Ovary (tissue), 3 donors: ENCODE results near the gene NR5A1.

Experiments used
- CTCF ChIP-seq, 3 donors: fragments of 450-650 bp in 2 of 3; fragments of 200-600 bp in 1 of 3; IDR thresholded peaks; one replicate each; pipeline versions ENCODE4 v1.5.1 to v1.8.0; 2016 to 2022; ENCODE audit warnings: antibody characterized with exemption in 3 of 3, mild to moderate bottlenecking in 1 of 3
- EP300 ChIP-seq: sonication (generic); formaldehyde crosslinking; IDR thresholded peaks from one replicate; pipeline ENCODE4 v1.6.1; 2017; ENCODE audit warnings: antibody characterized with exemption
- POLR2A ChIP-seq: fragments of 450-650 bp; IDR thresholded peaks from one replicate; pipeline ENCODE4 v1.6.1; 2017; ENCODE audit warnings: antibody characterized with exemption, mild to moderate bottlenecking, moderate library complexity
- donor health status: DM: no; HTN: no; CAD: no.

GRCh38 chr9:124486778-124487259 lies 20.4 kb downstream of the NR5A1 start:
- TF ChIP-seq CTCF (IDR thresholded peaks at IDR 0.05) (no peak), EP300 (no peak), POLR2A (no peak)
